BE2C (cell line): Measurements from ENCODE around the gene SOX13.
A peak's percentile ranks its signal among the peaks of the same experiment; 100 is the strongest.

Experiments used
- DNase-seq: peaks from one replicate; pipeline ENCODE4 v3.0.0-alpha.2; 2020
- H3K27me3 ChIP-seq: fragments of 250-450 bp; sonication (Bioruptor Pico); 2 replicates; pipeline ENCODE4 v1.5.1; 2020; ENCODE audit warnings: mild to moderate bottlenecking
- H3K36me3 ChIP-seq: fragments of 250-450 bp; sonication (Bioruptor Pico); 2 replicates; pipeline ENCODE4 v1.5.1; 2020; ENCODE audit warnings: mild to moderate bottlenecking
- H3K4me1 ChIP-seq: fragments of 250-450 bp; sonication (Bioruptor Pico); 2 replicates; pipeline ENCODE4 v1.5.1; 2020
- H3K4me3 ChIP-seq: 2 replicates; pipeline ENCODE4 v1.5.1; 2011; ENCODE audit warnings: low read depth, low read length
- H3K9me3 ChIP-seq: fragments of 250-450 bp; sonication (Bioruptor Pico); 2 replicates; pipeline ENCODE4 v1.5.1; 2020
- TF ChIP-seq, protein P1 (sequence below): IDR thresholded peaks from 2 replicates; pipeline ENCODE4 v1.5.1; 2012; ENCODE audit warnings: mild to moderate bottlenecking, low read depth, low read length

SOX13 gene

GRCh38 chr1:204075890-204076846 is 3.3 kb downstream of the SOX13 start:
- peaks cover 41% of the 10 kb centered on the region for H3K27me3 ChIP-seq
- no peaks in the 10 kb centered on the region for H3K36me3 ChIP-seq
- TF ChIP-seq, protein P1, sequence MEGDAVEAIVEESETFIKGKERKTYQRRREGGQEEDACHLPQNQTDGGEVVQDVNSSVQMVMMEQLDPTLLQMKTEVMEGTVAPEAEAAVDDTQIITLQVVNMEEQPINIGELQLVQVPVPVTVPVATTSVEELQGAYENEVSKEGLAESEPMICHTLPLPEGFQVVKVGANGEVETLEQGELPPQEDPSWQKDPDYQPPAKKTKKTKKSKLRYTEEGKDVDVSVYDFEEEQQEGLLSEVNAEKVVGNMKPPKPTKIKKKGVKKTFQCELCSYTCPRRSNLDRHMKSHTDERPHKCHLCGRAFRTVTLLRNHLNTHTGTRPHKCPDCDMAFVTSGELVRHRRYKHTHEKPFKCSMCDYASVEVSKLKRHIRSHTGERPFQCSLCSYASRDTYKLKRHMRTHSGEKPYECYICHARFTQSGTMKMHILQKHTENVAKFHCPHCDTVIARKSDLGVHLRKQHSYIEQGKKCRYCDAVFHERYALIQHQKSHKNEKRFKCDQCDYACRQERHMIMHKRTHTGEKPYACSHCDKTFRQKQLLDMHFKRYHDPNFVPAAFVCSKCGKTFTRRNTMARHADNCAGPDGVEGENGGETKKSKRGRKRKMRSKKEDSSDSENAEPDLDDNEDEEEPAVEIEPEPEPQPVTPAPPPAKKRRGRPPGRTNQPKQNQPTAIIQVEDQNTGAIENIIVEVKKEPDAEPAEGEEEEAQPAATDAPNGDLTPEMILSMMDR = no peak
- no peak for DNase-seq
- peaks cover 6% of the 10 kb centered on the region; the same call in 1 of the 2 replicates for H3K4me1 ChIP-seq
- no peaks in the 10 kb centered on the region for H3K9me3 ChIP-seq
- no peak overlapping the region for H3K4me3 ChIP-seq

GRCh38 chr1:204076891-204077290 is 4.0 kb downstream of the SOX13 start:
- TF ChIP-seq, protein P1 = no peak
- Histone ChIP-seq H3K4me3 (no peak overlapping the region), H3K36me3 (no peaks in the 10 kb centered on the region), H3K9me3 (no peaks in the 10 kb centered on the region), H3K27me3 (peaks cover 41% of the 10 kb centered on the region), H3K4me1 (peaks cover 6% of the 10 kb centered on the region; the same call in 1 of the 2 replicates)
- no peak for DNase-seq

DNA sequence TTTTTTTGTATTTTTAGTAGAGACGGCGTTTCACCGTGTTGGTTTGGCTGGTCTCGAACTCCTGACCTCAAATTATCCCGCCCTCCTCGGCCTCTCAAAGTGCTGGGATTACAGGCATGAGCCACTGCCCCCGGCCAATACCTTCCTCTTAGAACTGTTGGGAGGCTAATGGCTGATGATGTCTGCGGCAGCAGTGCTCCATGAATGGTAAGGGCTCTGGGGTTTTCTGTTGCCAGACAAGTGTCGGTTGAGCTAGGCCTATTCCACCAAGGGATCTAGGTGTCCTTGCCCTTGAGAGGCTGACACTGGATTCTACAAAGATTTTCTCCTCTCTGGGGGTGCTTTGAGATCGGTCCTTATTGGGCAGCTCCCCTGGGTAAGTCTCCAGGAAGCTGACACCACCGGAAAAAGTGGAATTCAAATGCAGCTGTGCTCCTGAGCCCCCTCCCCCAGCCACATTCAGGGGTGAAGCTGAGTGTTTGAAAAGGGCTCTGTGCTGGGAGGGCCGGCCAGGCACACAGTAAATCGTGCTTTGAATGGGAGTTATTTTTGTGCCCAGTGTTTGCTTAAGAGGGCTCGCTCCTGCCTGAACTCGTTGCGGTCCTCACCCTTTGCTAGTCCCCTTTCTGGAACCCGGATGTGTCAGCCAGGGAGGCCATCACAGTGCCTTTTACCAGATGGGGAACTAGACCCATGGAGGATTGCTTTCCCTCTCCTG is 5.2 kb downstream of the SOX13 start:
- Histone ChIP-seq H3K27me3 (peaks cover 39% of the 10 kb centered on the region), H3K36me3 (no peaks in the 10 kb centered on the region), H3K9me3 (no peaks in the 10 kb centered on the region), H3K4me3 (no peak overlapping the region), H3K4me1 (peaks cover 6% of the 10 kb centered on the region; the same call in 1 of the 2 replicates)
- TF ChIP-seq, protein P1 = no peak
- DNase-seq = no peak

GRCh38 chr1:204079608-204079999 is 6.7 kb downstream of the SOX13 start:
- TF ChIP-seq, protein P1 = no peak
- no peaks in the 10 kb centered on the region for H3K36me3 ChIP-seq
- peaks cover 6% of the 10 kb centered on the region; the same call in 1 of the 2 replicates for H3K4me1 ChIP-seq
- H3K4me3 ChIP-seq = no peak overlapping the region
- peaks cover 25% of the 10 kb centered on the region for H3K27me3 ChIP-seq
- no peak for DNase-seq
- no peaks in the 10 kb centered on the region for H3K9me3 ChIP-seq

- Histone ChIP-seq H3K36me3 (no peaks in the 10 kb centered on the region), H3K4me1 (peaks cover 6% of the 10 kb centered on the region; the same call in 1 of the 2 replicates), H3K27me3 (peaks cover 17% of the 10 kb centered on the region), H3K4me3 (no peak overlapping the region), H3K9me3 (no peaks in the 10 kb centered on the region)
- TF ChIP-seq, protein P1 = no peak
- DNase-seq = peak; percentile 77
These were observed 7.4 kb downstream of the SOX13 start for GRCh38 chr1:204080163-204080903.
